Ovary (tissue), 9 donors: ENCODE results near the gene HHEX. TPM values are rescaled to one million over a fixed set of nuclear protein-coding genes. Genes with fewer than 3 reads are reported as not detected.

ENCODE experiments used
- DNase-seq, 5 donors: peaks; one replicate each; pipeline ENCODE4 v3.0.0-alpha.2; 2019 to 2020
- H3K27ac ChIP-seq, 2 donors: fragments of 200-600 bp; one replicate each; pipeline versions ENCODE4 v1.5.1 to v1.8.0; 2019 to 2022
- H3K27me3 ChIP-seq: fragments of 200-600 bp; one replicate; pipeline ENCODE4 v1.8.0; 2022
- H3K36me3 ChIP-seq: fragments of 200-600 bp; sonication (generic); one replicate; pipeline ENCODE4 v1.5.1; 2019
- H3K4me1 ChIP-seq: one replicate; pipeline ENCODE4 v1.8.1; 2013; ENCODE audit warnings: mild to moderate bottlenecking, moderate library complexity; ENCODE audit not compliant: insufficient read depth
- H3K4me3 ChIP-seq: fragments of 200-600 bp; sonication (generic); one replicate; pipeline ENCODE4 v1.5.1; 2017
- H3K9me3 ChIP-seq, 2 donors: fragments of 200-600 bp in 1 of 2; sonication (generic) in 1 of 2; one replicate each; pipeline versions ENCODE4 v1.5.1 to v1.8.1; 2013 to 2019; ENCODE audit warnings: mild to moderate bottlenecking in 1 of 2, moderate library complexity in 1 of 2
- CTCF ChIP-seq, 3 donors: fragments of 450-650 bp in 2 of 3; fragments of 200-600 bp in 1 of 3; IDR thresholded peaks; one replicate each; pipeline versions ENCODE4 v1.5.1 to v1.8.0; 2016 to 2022; ENCODE audit warnings: antibody characterized with exemption in 3 of 3, mild to moderate bottlenecking in 1 of 3
- EP300 ChIP-seq: sonication (generic); formaldehyde crosslinking; IDR thresholded peaks from one replicate; pipeline ENCODE4 v1.6.1; 2017; ENCODE audit warnings: antibody characterized with exemption
- POLR2A ChIP-seq: fragments of 450-650 bp; IDR thresholded peaks from one replicate; pipeline ENCODE4 v1.6.1; 2017; ENCODE audit warnings: antibody characterized with exemption, mild to moderate bottlenecking, moderate library complexity
- WGBS, 3 donors: extraction: QIAGEN DNeasy Blood & Tissue Kit in 1 of 3; methylation state at CpG; one replicate each; pipeline versions ENCODE4 v1.1.5 to v1.1.7; 2013 to 2017; 5-methylcytosine and 5-hydroxymethylcytosine counted together
- intact Hi-C, 4 donors: fragments of 100-400 bp; cut with DNase I; formaldehyde crosslinking; loops; one replicate each; pipeline versions ENCODE4 v1.11.0 to v1.15.1; 2022 to 2023
- polyA plus RNA-seq, 2 donors: library from polyadenylated mRNA; stranded (reverse); fragments of 200-250 nt in 1 of 2; fragments of 350-450 nt in 1 of 2; fragmentation: Illumina TruSeq in 1 of 2; extraction: RNeasy Lipid Tissue Mini Kit (QIAGEN cat#74804) in 1 of 2; gene quantifications; one replicate each; pipeline ENCODE4 v1.2.3, GENCODE V29; 2013 to 2014
- total RNA-seq, 7 donors: library from RNA; depleted of rRNA in 2 of 7; stranded (reverse); fragments of >200 nt in 2 of 7; fragmentation: NEBNext Ultra II Directional in 3 of 7; extraction: Animal tissue kit (Norgen Biotek cat#: 25700) in 3 of 7; gene quantifications; one replicate each; pipeline versions ENCODE4 v1.1.0 to v1.2.4, GENCODE V29; 2016 to 2023
- donor health status: DM: no; HTN: no; CAD: no; lungs with moderate emphysema.
- donor health status: DM: no; HTN: no; CAD: no.
- donor health status: Bipolar disorder and iron deficiency.
- donor health status: DM: yes; HTN: yes; CAD: no.
- donor health status: DM: no; HTN: no; CAD: no.
- donor health status: DM: yes; HTN: yes; CAD: no.

HHEX gene
- total and polyA plus RNA-seq, 9 donors, result 2.1 to 14.6 (median 4.2) TPM

GRCh38 chr10:92681306-92681834 lies 8.4 kb upstream of the HHEX start:
- no peak overlapping the region for H3K27ac ChIP-seq
- no peaks in the 10 kb centered on the region for H3K27me3 ChIP-seq
- H3K4me3 ChIP-seq, result no peak overlapping the region
- H3K4me1 ChIP-seq, result no peaks in the 10 kb centered on the region
- WGBS, 3 donors, result 89 to 97% (median 91%) methylated on average over 2 of the region's 2 CpGs
- TF ChIP-seq EP300, result no peak
- no peak for TF ChIP-seq POLR2A
- TF ChIP-seq CTCF (IDR thresholded peaks at IDR 0.05), result no peak
- no peaks in the 10 kb centered on the region for H3K9me3 ChIP-seq
- no peaks in the 10 kb centered on the region for H3K36me3 ChIP-seq
- intact Hi-C loops, result no loop called here
- DNase-seq, result no peak

GRCh38 chr10:92688573-92688926 lies 1.2 kb upstream of the HHEX start:
- TF ChIP-seq CTCF (IDR thresholded peaks at IDR 0.05) (no peak), POLR2A (no peak), EP300 (no peak)
- H3K27me3 ChIP-seq, result no peaks in the 10 kb centered on the region
- no peaks in the 10 kb centered on the region for H3K9me3 ChIP-seq
- WGBS, 3 donors, result 42 to 58% (median 54%) methylated on average over 5 of the region's 5 CpGs
- peak overlapping the region; percentile 50 for H3K4me3 ChIP-seq
- no peak for DNase-seq
- no peaks in the 10 kb centered on the region for H3K36me3 ChIP-seq
- H3K4me1 ChIP-seq, result peaks cover 10% of the 10 kb centered on the region
- intact Hi-C loops, result no loop called here
- H3K27ac ChIP-seq, result no peak overlapping the region

GRCh38 chr10:92688927-92689662 lies 660 bp upstream of the HHEX start:
- intact Hi-C loops, result no loop called here
- Histone ChIP-seq H3K4me1 (peaks cover 10% of the 10 kb centered on the region), H3K36me3 (no peaks in the 10 kb centered on the region), H3K27ac (no peak overlapping the region), H3K4me3 (peak overlapping the region; percentile 50), H3K9me3 (no peaks in the 10 kb centered on the region), H3K27me3 (no peaks in the 10 kb centered on the region)
- 2 to 5% (median 2%) methylated on average over 44 to 63 of the region's 63 CpGs for WGBS, 3 donors
- DNase-seq, result peak in 2 of 5 donors; percentile 15 to 17
- TF ChIP-seq EP300, result no peak
- no peak for TF ChIP-seq POLR2A
- no peak for TF ChIP-seq CTCF (IDR thresholded peaks at IDR 0.05)

GRCh38 chr10:92690211-92690914 lies 608 bp downstream of the HHEX start:
- no peak for TF ChIP-seq POLR2A
- no peak for TF ChIP-seq CTCF (IDR thresholded peaks at IDR 0.05)
- no peak for TF ChIP-seq EP300
- peaks cover 10% of the 10 kb centered on the region for H3K4me1 ChIP-seq
- intact Hi-C loops, result no loop called here
- H3K27me3 ChIP-seq, result no peaks in the 10 kb centered on the region
- no peaks in the 10 kb centered on the region for H3K9me3 ChIP-seq
- H3K4me3 ChIP-seq, result peak overlapping the region; percentile 50
- H3K27ac ChIP-seq, result no peak overlapping the region
- 2 to 5% (median 4%) methylated on average over 48 to 73 of the region's 73 CpGs for WGBS, 3 donors
- DNase-seq, result peak in 2 of 5 donors; percentile 31 to 47
- no peaks in the 10 kb centered on the region for H3K36me3 ChIP-seq
